HepG2 (cell line): ENCODE results near the gene DCAKD. TPM values are rescaled to one million over a fixed set of nuclear protein-coding genes. Genes with fewer than 3 reads are reported as not detected.

Experiments used
- CHD4 ChIP-seq: fragments of 200-600 bp; sonication (generic); IDR thresholded peaks from 2 replicates; pipeline ENCODE4 v1.7.0; 2017; ENCODE audit warnings: mild to moderate bottlenecking, low read length, borderline replicate concordance
- E2F1 ChIP-seq: sonication (generic); formaldehyde crosslinking; IDR thresholded peaks from 2 replicates; pipeline ENCODE4 v1.5.0; 2020; ENCODE audit warnings: missing genetic modification reagents
- ELF4 ChIP-seq: sonication (generic); formaldehyde crosslinking; IDR thresholded peaks from 2 replicates; pipeline ENCODE4 v1.5.0; 2020; ENCODE audit warnings: missing genetic modification reagents, mild to moderate bottlenecking, moderate library complexity, borderline replicate concordance
- GRHL1 ChIP-seq: sonication (generic); formaldehyde crosslinking; conservative IDR thresholded peaks from 2 replicates; pipeline ENCODE4 v1.8.0; 2022; ENCODE audit warnings: missing genetic modification reagents
- HNRNPK ChIP-seq: fragments of 200-400 bp; formaldehyde crosslinking; IDR thresholded peaks from 2 replicates; pipeline ENCODE4 v1.6.1; 2018; ENCODE audit warnings: low read length, low read depth, moderate library complexity, mild to moderate bottlenecking; ENCODE audit not compliant: poor library complexity, severe bottlenecking
- HOXA3 ChIP-seq: sonication (generic); formaldehyde crosslinking; IDR thresholded peaks from 2 replicates; pipeline ENCODE4 v1.5.0; 2020; ENCODE audit warnings: missing genetic modification reagents
- HOXD1 ChIP-seq: sonication (generic); formaldehyde crosslinking; IDR thresholded peaks from 2 replicates; pipeline ENCODE4 v1.5.0; 2020; ENCODE audit warnings: missing genetic modification reagents
- NR3C1 ChIP-seq: sonication (generic); formaldehyde crosslinking; IDR thresholded peaks from 2 replicates; pipeline ENCODE4 v1.4.0; 2020; ENCODE audit warnings: missing genetic modification reagents
- RBFOX2 ChIP-seq: fragments of 200-400 bp; formaldehyde crosslinking; IDR thresholded peaks from 2 replicates; pipeline ENCODE4 v1.6.1; 2017; ENCODE audit warnings: low read depth, mild to moderate bottlenecking, low read length
- SIN3A ChIP-seq: IDR thresholded peaks from 2 replicates; pipeline ENCODE4 v1.6.1; 2011; ENCODE audit warnings: low read depth, mild to moderate bottlenecking, control low read depth, low read length, borderline replicate concordance
- TFE3 ChIP-seq: IDR thresholded peaks from 2 replicates; pipeline ENCODE4 v1.6.1; 2016
- WIZ ChIP-seq: sonication (generic); formaldehyde crosslinking; IDR thresholded peaks from 2 replicates; pipeline ENCODE4 v1.5.1; 2020; ENCODE audit warnings: mild to moderate bottlenecking, missing genetic modification reagents
- ZC3H4 ChIP-seq: sonication (generic); formaldehyde crosslinking; IDR thresholded peaks from 2 replicates; pipeline ENCODE4 v1.4.0; 2020; ENCODE audit warnings: missing genetic modification reagents, borderline replicate concordance
- ZMAT5 ChIP-seq: sonication (generic); formaldehyde crosslinking; IDR thresholded peaks from 2 replicates; pipeline ENCODE4 v1.5.0; 2020; ENCODE audit warnings: mild to moderate bottlenecking, low read depth, missing genetic modification reagents, borderline replicate concordance
- ZNF124 ChIP-seq: sonication (generic); formaldehyde crosslinking; IDR thresholded peaks from 2 replicates; pipeline ENCODE4 v1.4.0; 2020; ENCODE audit warnings: missing genetic modification reagents
- ZNF34 ChIP-seq: sonication (generic); formaldehyde crosslinking; IDR thresholded peaks from 2 replicates; pipeline ENCODE4 v1.4.0; 2020; ENCODE audit warnings: mild to moderate bottlenecking, missing genetic modification reagents, borderline replicate concordance
- ZNF503 ChIP-seq: sonication (generic); formaldehyde crosslinking; IDR thresholded peaks from 2 replicates; pipeline ENCODE4 v1.4.0; 2020; ENCODE audit warnings: missing genetic modification reagents
- ZNF513 ChIP-seq: sonication (generic); formaldehyde crosslinking; conservative IDR thresholded peaks from 2 replicates; pipeline ENCODE4 v1.5.0; 2020; ENCODE audit warnings: missing genetic modification reagents
- ZNF546 ChIP-seq: sonication (generic); formaldehyde crosslinking; conservative IDR thresholded peaks from 2 replicates; pipeline ENCODE4 v1.8.1; 2023; ENCODE audit warnings: mild to moderate bottlenecking, missing genetic modification reagents
- ZNF83 ChIP-seq: sonication (generic); formaldehyde crosslinking; IDR thresholded peaks from 2 replicates; pipeline ENCODE4 v1.4.0; 2020; ENCODE audit warnings: missing genetic modification reagents, mild to moderate bottlenecking, borderline replicate concordance
- ZSCAN30 ChIP-seq: sonication (generic); formaldehyde crosslinking; IDR thresholded peaks from 2 replicates; pipeline ENCODE4 v1.5.0; 2020; ENCODE audit warnings: mild to moderate bottlenecking, missing genetic modification reagents
- polyA plus RNA-seq, 8 experiments: library from polyadenylated mRNA; depleted of rRNA in 3 of 8; stranded (reverse) in 7 of 8; unstranded in 1 of 8; fragments of >200 nt; fragmentation: Illumina TruSeq in 4 of 8; extraction: Trizol in 4 of 8; gene quantifications; 2 replicates each; pipeline versions ENCODE4 v1.2.1 to v1.2.3, GENCODE V29; 2011 to 2016; ENCODE audit warnings: low read depth in 4 of 8, missing spikeins in 1 of 8, mixed read lengths in 1 of 8; ENCODE audit not compliant: insufficient read depth in 1 of 8
- total RNA-seq, 5 experiments: library from RNA; depleted of rRNA; stranded (reverse); fragments of >200 nt; fragmentation: Illumina TruSeq; extraction: Trizol; gene quantifications; 2 replicates each; pipeline ENCODE4 v1.2.3, GENCODE V29; 2016; ENCODE audit warnings: low read depth in 1 of 5

Gene DCAKD
- total and polyA plus RNA-seq, 2 of the 13 experiments (the other 11 are each of a cell fraction or from before 2014, with no cell fraction given), result 25.9 to 29.2 TPM

GRCh38 chr17:44981221-44981968, 70.0 kb downstream of the DCAKD start (continued):
- TF ChIP-seq E2F1 (CRISPR knock-in tag) (no peak), WIZ (no peak), ZSCAN30 (CRISPR knock-in tag) (no peak), ZNF34 (CRISPR knock-in tag) (no peak), CHD4 (no peak), ZC3H4 (CRISPR knock-in tag) (no peak), RBFOX2 (no peak), TFE3 (CRISPR knock-in tag) (no peak), HNRNPK (no peak), ZNF83 (no peak), ELF4 (CRISPR knock-in tag) (no peak), ZNF546 (CRISPR knock-in tag) (no peak), NR3C1 (CRISPR knock-in tag) (no peak), SIN3A (no peak), HOXD1 (CRISPR knock-in tag) (no peak), GRHL1 (CRISPR knock-in tag) (no peak), ZNF513 (CRISPR knock-in tag) (no peak), ZNF124 (CRISPR knock-in tag) (no peak), HOXA3 (no peak), ZMAT5 (CRISPR knock-in tag) (no peak), ZNF503 (CRISPR knock-in tag) (no peak)
